ENCODE measurements around the gene SLC26A5.

- TF ChIP-seq, protein P1, sequence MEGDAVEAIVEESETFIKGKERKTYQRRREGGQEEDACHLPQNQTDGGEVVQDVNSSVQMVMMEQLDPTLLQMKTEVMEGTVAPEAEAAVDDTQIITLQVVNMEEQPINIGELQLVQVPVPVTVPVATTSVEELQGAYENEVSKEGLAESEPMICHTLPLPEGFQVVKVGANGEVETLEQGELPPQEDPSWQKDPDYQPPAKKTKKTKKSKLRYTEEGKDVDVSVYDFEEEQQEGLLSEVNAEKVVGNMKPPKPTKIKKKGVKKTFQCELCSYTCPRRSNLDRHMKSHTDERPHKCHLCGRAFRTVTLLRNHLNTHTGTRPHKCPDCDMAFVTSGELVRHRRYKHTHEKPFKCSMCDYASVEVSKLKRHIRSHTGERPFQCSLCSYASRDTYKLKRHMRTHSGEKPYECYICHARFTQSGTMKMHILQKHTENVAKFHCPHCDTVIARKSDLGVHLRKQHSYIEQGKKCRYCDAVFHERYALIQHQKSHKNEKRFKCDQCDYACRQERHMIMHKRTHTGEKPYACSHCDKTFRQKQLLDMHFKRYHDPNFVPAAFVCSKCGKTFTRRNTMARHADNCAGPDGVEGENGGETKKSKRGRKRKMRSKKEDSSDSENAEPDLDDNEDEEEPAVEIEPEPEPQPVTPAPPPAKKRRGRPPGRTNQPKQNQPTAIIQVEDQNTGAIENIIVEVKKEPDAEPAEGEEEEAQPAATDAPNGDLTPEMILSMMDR (IDR thresholded peaks at IDR 0.05 in 8 of 11, conservative IDR thresholded peaks at IDR 0.05 in 3 of 11), result no peak
- TF ChIP-seq POLR2AphosphoS5 (IDR thresholded peaks at IDR 0.05), result no peak
- no peak for TF ChIP-seq POLR2A (IDR thresholded peaks at IDR 0.05)
Measured at GRCh38 chr7:103348959-103349358, 97.0 kb downstream of the SLC26A5 start.

Data from spleen (tissue), 7 donors.